ENCODE measurements around the gene KCNJ2.

KCNJ2 gene

GRCh38 chr17:70168977-70169708 lies at the start of gene KCNJ2:
Gene KCNJ2 (plus strand): TSS chr17:70169532. CDS start chr17:70175040, 5,508 bp downstream.
- H3K9me2 ChIP-seq (replicated peaks; ENCODE audit: control insufficient read depth, low read length) = no peaks in the 10 kb centered on the region
- no peaks in the 10 kb centered on the region for H3K9me3 ChIP-seq (ENCODE audit: control insufficient read depth, insufficient read depth, low read length)
- no peaks in the 10 kb centered on the region for H3K79me2 ChIP-seq (ENCODE audit: control insufficient read depth, low read length)
- no peaks in the 10 kb centered on the region for H3K36me3 ChIP-seq (ENCODE audit: control insufficient read depth, low read length)
- peak within 1 kb of the TSS; percentile 93 for H3K4me2 ChIP-seq (ENCODE audit: low read length)
- peak within 1 kb of the TSS; percentile 77 for H3K4me3 ChIP-seq (ENCODE audit: low read length)
- peaks cover 38% of the 10 kb centered on the region for H3K27me3 ChIP-seq (ENCODE audit: control insufficient read depth, low read length)
- no peak within 1 kb of the TSS for H3K27ac ChIP-seq (ENCODE audit: low read depth, low read length)
- no peaks in the 10 kb centered on the region for H4K20me1 ChIP-seq (ENCODE audit: control insufficient read depth, insufficient read depth, low read depth, low read length)
- TF ChIP-seq CTCF (IDR thresholded peaks at IDR 0.05; ENCODE audit: low read depth, low read length, poor library complexity, severe bottlenecking) (no peak), EZH2phosphoT487 (IDR thresholded peaks at IDR 0.05; ENCODE audit: borderline replicate concordance, low read length) (no peak)
- H3F3A ChIP-seq (ENCODE audit: control insufficient read depth, insufficient read depth) = no peaks in the 10 kb centered on the region
- peaks cover 21% of the 10 kb centered on the region for H3K4me1 ChIP-seq (ENCODE audit: control insufficient read depth, low read length)

GRCh38 chr17:70119545-70119944 lies 49.8 kb upstream of the KCNJ2 start:
- Histone ChIP-seq H3K4me3 (ENCODE audit: low read length) (no peak overlapping the region), H3K27ac (ENCODE audit: low read depth, low read length) (no peak overlapping the region), H4K20me1 (ENCODE audit: control insufficient read depth, insufficient read depth, low read depth, low read length) (no peaks in the 10 kb centered on the region), H3K27me3 (ENCODE audit: control insufficient read depth, low read length) (no peaks in the 10 kb centered on the region), H3K36me3 (ENCODE audit: control insufficient read depth, low read length) (no peaks in the 10 kb centered on the region), H3K4me1 (ENCODE audit: control insufficient read depth, low read length) (peaks cover 3% of the 10 kb centered on the region; the same call in 1 of the 2 replicates), H3K9me3 (ENCODE audit: control insufficient read depth, insufficient read depth, low read length) (no peaks in the 10 kb centered on the region), H3K79me2 (ENCODE audit: control insufficient read depth, low read length) (no peaks in the 10 kb centered on the region), H3F3A (ENCODE audit: control insufficient read depth, insufficient read depth) (no peaks in the 10 kb centered on the region), H3K4me2 (ENCODE audit: low read length) (no peak overlapping the region), H3K9me2 (replicated peaks; ENCODE audit: control insufficient read depth, low read length) (no peaks in the 10 kb centered on the region)
- TF ChIP-seq EZH2phosphoT487 (IDR thresholded peaks at IDR 0.05; ENCODE audit: borderline replicate concordance, low read length) (no peak), CTCF (IDR thresholded peaks at IDR 0.05; ENCODE audit: low read depth, low read length, poor library complexity, severe bottlenecking) (no peak)

GRCh38 chr17:70119983-70120382 lies 49.3 kb upstream of the KCNJ2 start:
- Histone ChIP-seq H3F3A (ENCODE audit: control insufficient read depth, insufficient read depth) (no peaks in the 10 kb centered on the region), H3K4me2 (ENCODE audit: low read length) (no peak overlapping the region), H3K27ac (ENCODE audit: low read depth, low read length) (no peak overlapping the region), H3K36me3 (ENCODE audit: control insufficient read depth, low read length) (no peaks in the 10 kb centered on the region), H3K4me1 (ENCODE audit: control insufficient read depth, low read length) (peaks cover 3% of the 10 kb centered on the region; the same call in 1 of the 2 replicates), H4K20me1 (ENCODE audit: control insufficient read depth, insufficient read depth, low read depth, low read length) (no peaks in the 10 kb centered on the region), H3K27me3 (ENCODE audit: control insufficient read depth, low read length) (no peaks in the 10 kb centered on the region), H3K4me3 (ENCODE audit: low read length) (no peak overlapping the region), H3K9me2 (replicated peaks; ENCODE audit: control insufficient read depth, low read length) (no peaks in the 10 kb centered on the region), H3K9me3 (ENCODE audit: control insufficient read depth, insufficient read depth, low read length) (no peaks in the 10 kb centered on the region), H3K79me2 (ENCODE audit: control insufficient read depth, low read length) (no peaks in the 10 kb centered on the region)
- TF ChIP-seq EZH2phosphoT487 (IDR thresholded peaks at IDR 0.05; ENCODE audit: borderline replicate concordance, low read length) = no peak
- no peak for TF ChIP-seq CTCF (IDR thresholded peaks at IDR 0.05; ENCODE audit: low read depth, low read length, poor library complexity, severe bottlenecking)

Measured in DOHH2 (cell line).